Liver (tissue), 9 donors: ENCODE results near the gene HHAT. TPM values are rescaled to one million over a fixed set of nuclear protein-coding genes. Genes with fewer than 3 reads are reported as not detected.

Experiments
- DNase-seq: peaks from one replicate; pipeline ENCODE4 v3.0.0-alpha.2; 2017; ENCODE audit warnings: low spot score
- H3K27ac ChIP-seq, 2 donors: one replicate each; pipeline ENCODE4 v1.7.0; 2013; ENCODE audit warnings: inconsistent platforms in 2 of 2, low read length in 2 of 2, control low read depth in 1 of 2, low read depth in 1 of 2, mild to moderate bottlenecking in 1 of 2
- H3K27me3 ChIP-seq, 4 donors: one replicate each; pipeline versions ENCODE4 v1.6.1 to v1.7.0; 2013; ENCODE audit warnings: low read length in 3 of 4, inconsistent platforms in 1 of 4, mild to moderate bottlenecking in 1 of 4, moderate library complexity in 1 of 4; ENCODE audit not compliant: control insufficient read depth in 4 of 4, insufficient read depth in 4 of 4
- H3K36me3 ChIP-seq, 4 donors: one replicate each; pipeline versions ENCODE4 v1.6.1 to v1.7.0; 2013; ENCODE audit warnings: low read length in 3 of 4, mild to moderate bottlenecking in 3 of 4, low read depth in 1 of 4, moderate library complexity in 1 of 4; ENCODE audit not compliant: control insufficient read depth in 4 of 4, insufficient read depth in 3 of 4
- H3K4me1 ChIP-seq, 4 donors: one replicate each; pipeline versions ENCODE4 v1.6.1 to v1.7.0; 2013; ENCODE audit warnings: low read length in 3 of 4, mild to moderate bottlenecking in 3 of 4, moderate library complexity in 1 of 4; ENCODE audit not compliant: control insufficient read depth in 4 of 4, insufficient read depth in 4 of 4
- H3K4me3 ChIP-seq, 3 donors: one replicate each; pipeline versions ENCODE4 v1.6.1 to v1.7.0; 2013; ENCODE audit warnings: low read length in 3 of 3, control low read depth in 1 of 3, low read depth in 1 of 3, mild to moderate bottlenecking in 1 of 3
- H3K9ac ChIP-seq, 2 donors: one replicate each; pipeline ENCODE4 v1.7.0; 2013; ENCODE audit warnings: low read length in 2 of 2, mild to moderate bottlenecking in 2 of 2, moderate library complexity in 2 of 2, control low read depth in 1 of 2, low read depth in 1 of 2
- H3K9me3 ChIP-seq, 4 donors: one replicate each; pipeline versions ENCODE4 v1.6.1 to v1.7.0; 2013; ENCODE audit warnings: low read length in 3 of 4; ENCODE audit not compliant: control insufficient read depth in 4 of 4
- ATF3 ChIP-seq: IDR thresholded peaks from 2 replicates; pipeline ENCODE4 v1.6.1; 2016; ENCODE audit warnings: antibody characterized with exemption
- EGR1 ChIP-seq, 2 donors: IDR thresholded peaks; 2 replicates each; pipeline ENCODE4 v1.6.1; 2016 to 2018; ENCODE audit warnings: antibody characterized with exemption in 2 of 2, low read depth in 2 of 2
- FOXA1 ChIP-seq: IDR thresholded peaks from 2 replicates; pipeline ENCODE4 v1.6.1; 2016; ENCODE audit warnings: antibody characterized with exemption
- GABPA ChIP-seq, 2 donors: IDR thresholded peaks in 1 of 2; conservative IDR thresholded peaks in 1 of 2; 2 replicates each; pipeline ENCODE4 v1.6.1; 2016; ENCODE audit warnings: antibody characterized with exemption in 2 of 2, mild to moderate bottlenecking in 1 of 2, moderate library complexity in 1 of 2
- HNF4A ChIP-seq, 2 donors: conservative IDR thresholded peaks; 2 replicates each; pipeline ENCODE4 v1.6.1; 2016; ENCODE audit warnings: antibody characterized with exemption in 2 of 2, mild to moderate bottlenecking in 2 of 2
- MAX ChIP-seq: IDR thresholded peaks from 2 replicates; pipeline ENCODE4 v1.6.1; 2016; ENCODE audit warnings: antibody characterized with exemption
- NR2F2 ChIP-seq: IDR thresholded peaks from 2 replicates; pipeline ENCODE4 v1.6.1; 2016; ENCODE audit warnings: antibody characterized with exemption
- RAD21 ChIP-seq, 2 donors: IDR thresholded peaks; 2 replicates each; pipeline ENCODE4 v1.6.1; 2016; ENCODE audit warnings: antibody characterized with exemption in 2 of 2, mild to moderate bottlenecking in 2 of 2
- REST ChIP-seq: IDR thresholded peaks from 2 replicates; pipeline ENCODE4 v1.6.1; 2016; ENCODE audit warnings: antibody characterized with exemption, mild to moderate bottlenecking
- RXRA ChIP-seq, 2 donors: IDR thresholded peaks; 2 replicates each; pipeline ENCODE4 v1.6.1; 2017 to 2018; ENCODE audit warnings: antibody characterized with exemption in 2 of 2, mild to moderate bottlenecking in 1 of 2
- SP1 ChIP-seq: IDR thresholded peaks from 2 replicates; pipeline ENCODE4 v1.6.1; 2018; ENCODE audit warnings: antibody characterized with exemption, mild to moderate bottlenecking
- TAF1 ChIP-seq: conservative IDR thresholded peaks from 2 replicates; pipeline ENCODE4 v1.6.1; 2016; ENCODE audit warnings: antibody characterized with exemption, mild to moderate bottlenecking
- YY1 ChIP-seq: IDR thresholded peaks from 2 replicates; pipeline ENCODE4 v1.6.1; 2016; ENCODE audit warnings: antibody characterized with exemption, mild to moderate bottlenecking
- ZBTB33 ChIP-seq: IDR thresholded peaks from 2 replicates; pipeline ENCODE4 v1.6.1; 2016; ENCODE audit warnings: antibody characterized with exemption
- WGBS: extraction: QIAGEN DNeasy Blood & Tissue Kit; methylation state at CpG from one replicate; pipeline ENCODE4 v1.1.7; 2013; 5-methylcytosine and 5-hydroxymethylcytosine counted together
- polyA plus RNA-seq, 2 donors: library from polyadenylated mRNA; stranded (reverse) in 1 of 2; unstranded in 1 of 2; fragments of 200-250 nt in 1 of 2; fragments of >200 nt in 1 of 2; fragmentation: Nextera tagmentation in 1 of 2; extraction: Ambion mirVana in 1 of 2; gene quantifications; one replicate each; pipeline versions ENCODE4 v1.2.1 to v1.2.3, GENCODE V29; 2013 to 2015
- total RNA-seq, 2 donors: library from RNA; depleted of rRNA; stranded (reverse); fragments of >200 nt; gene quantifications; one replicate each; pipeline ENCODE4 v1.2.3, GENCODE V29; 2014
- donor health status: healthy.
- donor health status: healthy.
- donor health status: healthy.
- donor health status: healthy.
- donor health status: healthy.

HHAT gene
- total and polyA plus RNA-seq, 4 donors: 1.3 to 2.2 (median 1.6) TPM

- Histone ChIP-seq H3K9ac (no peak overlapping the region), H3K9me3 (no peaks in the 10 kb centered on the region), H3K36me3 (peaks cover 0 to 2% (median 0%) of the 10 kb centered on the region in 4 donors), H3K4me1 (no peaks in the 10 kb centered on the region), H3K27me3 (no peaks in the 10 kb centered on the region), H3K27ac (no peak overlapping the region), H3K4me3 (no peak overlapping the region)
- TF ChIP-seq ATF3: no peak
- no peak for TF ChIP-seq HNF4A (conservative IDR thresholded peaks at IDR 0.05)
- no peak for TF ChIP-seq REST
- TF ChIP-seq ZBTB33: no peak
- TF ChIP-seq RXRA (IDR thresholded peaks at IDR 0.05): no peak
- no peak for TF ChIP-seq MAX
- no peak for TF ChIP-seq SP1
- no peak for TF ChIP-seq RAD21 (IDR thresholded peaks at IDR 0.05)
- TF ChIP-seq YY1: no peak
- no peak for DNase-seq
Observed at GRCh38 chr1:210475321-210475720, 146.6 kb downstream of the HHAT start.

GRCh38 chr1:210475806-210476205 lies 147.1 kb downstream of the HHAT start:
- TF ChIP-seq ATF3 (no peak), RAD21 (IDR thresholded peaks at IDR 0.05) (no peak), TAF1 (no peak), HNF4A (conservative IDR thresholded peaks at IDR 0.05) (no peak)
- H3K27me3 ChIP-seq: no peaks in the 10 kb centered on the region
- WGBS: 85% methylated on average over 2 of the region's 2 CpGs
- no peaks in the 10 kb centered on the region for H3K4me1 ChIP-seq
- no peak overlapping the region for H3K9ac ChIP-seq
- peaks cover 0 to 2% (median 0%) of the 10 kb centered on the region in 4 donors for H3K36me3 ChIP-seq
- H3K9me3 ChIP-seq: no peaks in the 10 kb centered on the region
- H3K27ac ChIP-seq: no peak overlapping the region
- no peak overlapping the region for H3K4me3 ChIP-seq
- DNase-seq: no peak

GRCh38 chr1:210476730-210477129 lies 148.0 kb downstream of the HHAT start:
- no peak for DNase-seq
- TF ChIP-seq MAX: no peak
- no peak for TF ChIP-seq HNF4A (conservative IDR thresholded peaks at IDR 0.05)
- no peak for TF ChIP-seq RAD21 (IDR thresholded peaks at IDR 0.05)
- no peak for TF ChIP-seq NR2F2
- TF ChIP-seq EGR1 (IDR thresholded peaks at IDR 0.05; ENCODE audit: low read depth in 2 of 2): no peak
- TF ChIP-seq FOXA1: no peak
- TF ChIP-seq GABPA (IDR thresholded peaks at IDR 0.05 in 1 of 2, conservative IDR thresholded peaks at IDR 0.05 in 1 of 2): no peak
- no peak for TF ChIP-seq RXRA (IDR thresholded peaks at IDR 0.05)
- no peak for TF ChIP-seq REST
- no peak for TF ChIP-seq ATF3
- no peak for TF ChIP-seq YY1
- Histone ChIP-seq H3K36me3 (peaks cover 0 to 2% (median 0%) of the 10 kb centered on the region in 4 donors), H3K27me3 (no peaks in the 10 kb centered on the region), H3K9ac (no peak overlapping the region), H3K4me3 (no peak overlapping the region), H3K27ac (no peak overlapping the region), H3K4me1 (no peaks in the 10 kb centered on the region), H3K9me3 (no peaks in the 10 kb centered on the region)
- 95% methylated on average over 1 of the region's 1 CpG for WGBS
